GM12892 (cell line): ENCODE results near the gene MYOM1.
A peak's percentile ranks its signal among the peaks of the same experiment; 100 is the strongest.

Experiments
- DNase-seq: peaks from one replicate; pipeline ENCODE4 v3.0.0; 2011; ENCODE audit not compliant: insufficient read length
- FAIRE-seq: peaks from 2 replicates; lab custom pipeline; 2011; peaks lifted over from hg19 to GRCh38; lab: Jason Lieb, UNC
- POLR2A ChIP-seq: IDR thresholded peaks from 2 replicates; pipeline ENCODE4 v1.6.1; 2011; ENCODE audit warnings: low read depth, low read length, control low read depth
- POLR2AphosphoS5 ChIP-seq: IDR thresholded peaks from 2 replicates; pipeline ENCODE4 v1.6.1; 2011; ENCODE audit warnings: low read depth, low read length, control low read depth
- TAF1 ChIP-seq: IDR thresholded peaks from 2 replicates; pipeline ENCODE4 v1.6.1; 2011; ENCODE audit warnings: low read depth, mild to moderate bottlenecking, control low read depth, low read length, borderline replicate concordance

MYOM1 gene

GRCh38 chr18:3248062-3248657, 28.4 kb upstream of the MYOM1 start:
- no peak for TF ChIP-seq TAF1
- TF ChIP-seq POLR2AphosphoS5, result peak; percentile 17
- no peak for TF ChIP-seq POLR2A
- DNase-seq, result no peak
- peak; percentile 5 for FAIRE-seq

- DNase-seq (peak; percentile 81), FAIRE-seq (peak; percentile 98)
- TF ChIP-seq POLR2A (peak; percentile 98), POLR2AphosphoS5 (peak; percentile 98), TAF1 (peak; percentile 97)
These were observed 27.7 kb upstream of the MYOM1 start, which contains the start of gene MYL12A for GRCh38 chr18:3247240-3248061. Gene MYL12A (plus strand): TSS chr18:3247801. CDS start chr18:3253248, 5,447 bp downstream.

- DNase-seq (no peak), FAIRE-seq (no peak)
- TF ChIP-seq POLR2AphosphoS5, result peak; percentile 24; the same call in 1 of the 2 replicates
- TF ChIP-seq POLR2A, result no peak; the same call in 1 of the 2 replicates
These were observed 27.0 kb upstream of the MYOM1 start for GRCh38 chr18:3246635-3247239.

- peak; percentile 88 for FAIRE-seq
- DNase-seq, result peak; percentile 39
- TF ChIP-seq TAF1, result no peak
- TF ChIP-seq POLR2AphosphoS5, result peak; percentile 51; the same call in 1 of the 2 replicates
- TF ChIP-seq POLR2A, result peak; percentile 72
These were observed 26.3 kb upstream of the MYOM1 start for GRCh38 chr18:3245853-3246634.

- TF ChIP-seq POLR2A (no peak), POLR2AphosphoS5 (no peak), TAF1 (no peak)
- FAIRE-seq (no peak), DNase-seq (no peak)
These were observed 25.4 kb upstream of the MYOM1 start for GRCh38 chr18:3245185-3245564.

GRCh38 chr18:3238742-3239141, 19.0 kb upstream of the MYOM1 start:
- FAIRE-seq, result no peak
- DNase-seq, result no peak
- TF ChIP-seq POLR2A (no peak), TAF1 (no peak), POLR2AphosphoS5 (no peak)

- DNase-seq (no peak), FAIRE-seq (no peak)
- TF ChIP-seq POLR2AphosphoS5 (no peak), TAF1 (no peak), POLR2A (no peak)
These were observed 16.7 kb upstream of the MYOM1 start for GRCh38 chr18:3236470-3236869.

- FAIRE-seq (no peak), DNase-seq (no peak)
- TF ChIP-seq POLR2AphosphoS5 (no peak), POLR2A (no peak), TAF1 (no peak)
These were observed 16.1 kb upstream of the MYOM1 start for GRCh38 chr18:3235846-3236245.

- DNase-seq, result no peak
- no peak for FAIRE-seq
- no peak for TF ChIP-seq POLR2AphosphoS5
- no peak for TF ChIP-seq TAF1
- TF ChIP-seq POLR2A, result no peak
These were observed 14.7 kb upstream of the MYOM1 start for GRCh38 chr18:3234457-3234856.

GRCh38 chr18:3233433-3234168, 13.8 kb upstream of the MYOM1 start:
- FAIRE-seq (no peak), DNase-seq (no peak)
- TF ChIP-seq TAF1 (no peak), POLR2AphosphoS5 (no peak), POLR2A (no peak)
